Breast epithelium (tissue), 3 donors: ENCODE measurements around the gene MIGA2.

Source experiments
- POLR2A ChIP-seq: fragments of 450-650 bp; IDR thresholded peaks from one replicate; pipeline ENCODE4 v1.6.1; 2016; ENCODE audit warnings: antibody characterized with exemption, mild to moderate bottlenecking, moderate library complexity
- TF ChIP-seq, protein P1 (sequence below), 3 donors: fragments of 450-650 bp; IDR thresholded peaks; one replicate each; pipeline ENCODE4 v1.5.1; 2016 to 2017; ENCODE audit warnings: antibody characterized with exemption in 3 of 3, mild to moderate bottlenecking in 3 of 3, moderate library complexity in 3 of 3

DNA sequence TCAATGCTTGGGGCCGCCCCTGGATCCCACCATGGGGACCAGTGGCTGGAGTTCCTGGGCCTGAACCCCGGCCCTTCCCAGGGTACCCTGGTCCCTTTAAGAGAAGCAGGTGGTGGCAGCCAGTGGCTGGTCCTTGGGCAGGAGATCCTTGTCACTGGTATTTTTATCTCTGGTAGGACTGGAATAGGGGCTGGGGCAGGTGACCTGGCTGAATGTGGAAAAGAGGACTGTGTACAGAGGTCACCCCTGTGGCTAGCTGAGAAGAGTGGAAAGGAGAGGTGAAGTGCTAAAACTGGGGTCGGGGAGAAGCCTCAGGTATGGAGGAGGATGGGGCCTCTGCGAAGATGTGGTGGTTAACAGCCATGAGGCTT is 67.2 kb downstream of the MIGA2 start:
- TF ChIP-seq POLR2A: no peak
- TF ChIP-seq, protein P1, sequence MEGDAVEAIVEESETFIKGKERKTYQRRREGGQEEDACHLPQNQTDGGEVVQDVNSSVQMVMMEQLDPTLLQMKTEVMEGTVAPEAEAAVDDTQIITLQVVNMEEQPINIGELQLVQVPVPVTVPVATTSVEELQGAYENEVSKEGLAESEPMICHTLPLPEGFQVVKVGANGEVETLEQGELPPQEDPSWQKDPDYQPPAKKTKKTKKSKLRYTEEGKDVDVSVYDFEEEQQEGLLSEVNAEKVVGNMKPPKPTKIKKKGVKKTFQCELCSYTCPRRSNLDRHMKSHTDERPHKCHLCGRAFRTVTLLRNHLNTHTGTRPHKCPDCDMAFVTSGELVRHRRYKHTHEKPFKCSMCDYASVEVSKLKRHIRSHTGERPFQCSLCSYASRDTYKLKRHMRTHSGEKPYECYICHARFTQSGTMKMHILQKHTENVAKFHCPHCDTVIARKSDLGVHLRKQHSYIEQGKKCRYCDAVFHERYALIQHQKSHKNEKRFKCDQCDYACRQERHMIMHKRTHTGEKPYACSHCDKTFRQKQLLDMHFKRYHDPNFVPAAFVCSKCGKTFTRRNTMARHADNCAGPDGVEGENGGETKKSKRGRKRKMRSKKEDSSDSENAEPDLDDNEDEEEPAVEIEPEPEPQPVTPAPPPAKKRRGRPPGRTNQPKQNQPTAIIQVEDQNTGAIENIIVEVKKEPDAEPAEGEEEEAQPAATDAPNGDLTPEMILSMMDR (IDR thresholded peaks at IDR 0.05): no peak
